SU-DHL-6 (cell line): ENCODE measurements around the gene SNX25.

ENCODE experiments used
- CTCF ChIP-seq: fragments of 200-600 bp; sonication (generic); IDR thresholded peaks from one replicate; pipeline ENCODE4 v1.5.1; 2017; ENCODE audit warnings: antibody characterized with exemption, mild to moderate bottlenecking, low read length, moderate library complexity; ENCODE audit not compliant: insufficient read depth, poor library complexity, severe bottlenecking
- EZH2phosphoT487 ChIP-seq: fragments of 200-600 bp; sonication (generic), shearing (Covaris generic); conservative IDR thresholded peaks from 2 replicates; pipeline ENCODE4 v1.6.1; 2018; ENCODE audit warnings: mild to moderate bottlenecking, antibody characterized with exemption, low read length, moderate library complexity, mixed read lengths

- TF ChIP-seq CTCF (no peak), EZH2phosphoT487 (no peak)
These were observed 194.6 kb downstream of the SNX25 start for GRCh38 chr4:185404031-185404430.
